Uterus (tissue), 2 donors: ENCODE data around the gene IQCC.

Source experiments
- CTCF ChIP-seq, 4 experiments: fragments of 200-600 bp in 2 of 4; fragments of 450-650 bp in 2 of 4; sonication (generic) in 2 of 4; IDR thresholded peaks; one replicate each; pipeline ENCODE4 v1.5.1; 2016 to 2019; ENCODE audit warnings: antibody characterized with exemption in 4 of 4, mild to moderate bottlenecking in 2 of 4, moderate library complexity in 1 of 4
- POLR2A ChIP-seq, 2 donors: fragments of 450-650 bp; IDR thresholded peaks; one replicate each; pipeline ENCODE4 v1.6.1; 2016; ENCODE audit warnings: antibody characterized with exemption in 2 of 2, mild to moderate bottlenecking in 1 of 2, moderate library complexity in 1 of 2

- TF ChIP-seq CTCF (IDR thresholded peaks at IDR 0.05) (no peak), POLR2A (IDR thresholded peaks at IDR 0.05) (no peak)
These were observed 46.3 kb upstream of the IQCC start for GRCh38 chr1:32159189-32159588.
